Transverse colon (tissue), 4 donors: ENCODE measurements around the gene RAPGEF2.

Source experiments
- CTCF ChIP-seq, 5 experiments: fragments of 200-600 bp in 3 of 5; fragments of 450-650 bp in 2 of 5; sonication (generic) in 3 of 5; IDR thresholded peaks; 1 replicate in 2 of 5; 2 replicates in 3 of 5; pipeline ENCODE4 v1.5.1; 2016 to 2017; ENCODE audit warnings: antibody characterized with exemption in 5 of 5, inconsistent platforms in 3 of 5, mild to moderate bottlenecking in 2 of 5, moderate library complexity in 1 of 5
- POLR2A ChIP-seq: fragments of 450-650 bp; IDR thresholded peaks from one replicate; pipeline ENCODE4 v1.6.1; 2016; ENCODE audit warnings: antibody characterized with exemption, mild to moderate bottlenecking, moderate library complexity
- POLR2AphosphoS5 ChIP-seq, 3 donors: sonication (generic); formaldehyde crosslinking; IDR thresholded peaks; one replicate each; pipeline ENCODE4 v1.6.1; 2016; ENCODE audit warnings: antibody characterized with exemption in 3 of 3

GRCh38 chr4:159389756-159390155 is 286.9 kb downstream of the RAPGEF2 start:
- no peak for TF ChIP-seq CTCF (IDR thresholded peaks at IDR 0.05)
- no peak for TF ChIP-seq POLR2A
- no peak for TF ChIP-seq POLR2AphosphoS5 (IDR thresholded peaks at IDR 0.05)
